Cardiac fibroblast (primary cell): ENCODE measurements around the gene KYNU.

Experiments used
- DNase-seq, 2 donors: peaks; one replicate each; pipeline versions ENCODE4 v3.0.0 to v3.0.0-alpha.2; 2010; ENCODE audit warnings: low read depth in 2 of 2
- H3K4me3 ChIP-seq, 2 donors: replicated peaks in 1 of 2; 1 replicate in 1 of 2; 2 replicates in 1 of 2; pipeline ENCODE4 v1.5.1; 2011; ENCODE audit warnings: low read depth in 2 of 2, low read length in 2 of 2, mild to moderate bottlenecking in 2 of 2, moderate library complexity in 1 of 2
- TF ChIP-seq, protein P1 (sequence below): IDR thresholded peaks from one replicate; pipeline ENCODE4 v1.5.1; 2011; ENCODE audit warnings: low read depth, mild to moderate bottlenecking, low read length, inconsistent platforms

The KYNU gene

DNA sequence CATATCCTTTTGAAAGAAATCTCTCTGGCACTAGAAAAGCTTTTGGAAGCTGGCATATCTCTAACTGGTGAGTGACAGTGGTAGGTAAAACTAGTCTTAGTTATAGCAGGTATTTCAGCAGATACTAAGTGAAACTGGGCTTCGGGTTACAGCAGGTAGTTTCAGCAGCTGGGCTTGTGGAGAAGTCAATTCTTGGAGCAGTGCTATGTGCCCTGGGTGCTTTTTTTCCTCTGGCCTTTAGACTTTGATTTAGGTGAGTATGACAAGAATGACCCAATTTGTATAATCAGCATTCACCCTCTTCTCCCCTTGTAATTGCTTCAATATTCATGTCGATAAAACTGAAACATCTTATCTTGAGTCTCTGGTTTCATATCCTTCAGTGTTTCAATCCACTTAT lies 123.1 kb downstream of the KYNU start:
- no peak for DNase-seq
- TF ChIP-seq, protein P1, sequence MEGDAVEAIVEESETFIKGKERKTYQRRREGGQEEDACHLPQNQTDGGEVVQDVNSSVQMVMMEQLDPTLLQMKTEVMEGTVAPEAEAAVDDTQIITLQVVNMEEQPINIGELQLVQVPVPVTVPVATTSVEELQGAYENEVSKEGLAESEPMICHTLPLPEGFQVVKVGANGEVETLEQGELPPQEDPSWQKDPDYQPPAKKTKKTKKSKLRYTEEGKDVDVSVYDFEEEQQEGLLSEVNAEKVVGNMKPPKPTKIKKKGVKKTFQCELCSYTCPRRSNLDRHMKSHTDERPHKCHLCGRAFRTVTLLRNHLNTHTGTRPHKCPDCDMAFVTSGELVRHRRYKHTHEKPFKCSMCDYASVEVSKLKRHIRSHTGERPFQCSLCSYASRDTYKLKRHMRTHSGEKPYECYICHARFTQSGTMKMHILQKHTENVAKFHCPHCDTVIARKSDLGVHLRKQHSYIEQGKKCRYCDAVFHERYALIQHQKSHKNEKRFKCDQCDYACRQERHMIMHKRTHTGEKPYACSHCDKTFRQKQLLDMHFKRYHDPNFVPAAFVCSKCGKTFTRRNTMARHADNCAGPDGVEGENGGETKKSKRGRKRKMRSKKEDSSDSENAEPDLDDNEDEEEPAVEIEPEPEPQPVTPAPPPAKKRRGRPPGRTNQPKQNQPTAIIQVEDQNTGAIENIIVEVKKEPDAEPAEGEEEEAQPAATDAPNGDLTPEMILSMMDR = no peak
- no peak overlapping the region for H3K4me3 ChIP-seq

DNA sequence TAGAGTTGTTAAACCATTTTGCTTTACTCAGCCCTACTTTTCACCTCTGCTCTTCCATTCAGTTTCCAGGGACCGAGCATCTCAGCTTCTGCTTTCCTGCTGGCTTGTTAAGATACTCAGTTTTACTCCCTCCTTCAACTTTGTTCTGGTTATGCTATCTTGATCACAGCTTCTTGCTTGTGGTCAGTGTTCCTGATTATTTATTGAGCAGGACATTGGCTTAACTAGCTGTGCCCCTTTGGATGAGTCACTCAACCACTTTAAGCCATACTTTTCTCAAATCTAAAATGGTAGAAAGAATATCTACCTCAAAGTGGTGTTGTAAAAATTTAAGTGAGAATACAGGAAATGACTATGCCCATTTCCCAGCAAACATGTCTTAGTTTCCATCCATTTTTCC lies 124.0 kb downstream of the KYNU start:
- no peak for DNase-seq
- TF ChIP-seq, protein P1 = no peak
- H3K4me3 ChIP-seq = no peak overlapping the region

DNA sequence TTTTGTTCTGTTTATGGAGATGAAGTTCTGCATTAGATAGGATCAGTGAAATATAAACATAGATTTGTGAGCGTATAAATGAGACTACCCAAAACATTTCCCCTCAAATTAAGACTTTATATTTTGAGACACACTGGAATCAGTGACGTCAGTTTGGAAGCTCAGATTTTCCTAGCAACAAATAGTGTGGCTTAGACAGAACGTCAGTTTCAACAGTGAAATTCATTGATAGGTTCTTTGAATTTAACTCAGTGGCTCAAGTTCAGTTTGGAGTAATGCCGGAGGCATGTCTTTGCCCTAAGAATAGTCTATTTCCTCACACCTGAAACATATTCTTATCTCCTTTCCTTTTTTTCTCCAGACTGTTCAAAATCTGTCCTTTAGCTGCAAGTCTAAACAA lies 138.2 kb downstream of the KYNU start:
- peak in 1 of 2 donors; percentile 3 for DNase-seq
- H3K4me3 ChIP-seq = no peak overlapping the region
- TF ChIP-seq, protein P1 = no peak

DNA sequence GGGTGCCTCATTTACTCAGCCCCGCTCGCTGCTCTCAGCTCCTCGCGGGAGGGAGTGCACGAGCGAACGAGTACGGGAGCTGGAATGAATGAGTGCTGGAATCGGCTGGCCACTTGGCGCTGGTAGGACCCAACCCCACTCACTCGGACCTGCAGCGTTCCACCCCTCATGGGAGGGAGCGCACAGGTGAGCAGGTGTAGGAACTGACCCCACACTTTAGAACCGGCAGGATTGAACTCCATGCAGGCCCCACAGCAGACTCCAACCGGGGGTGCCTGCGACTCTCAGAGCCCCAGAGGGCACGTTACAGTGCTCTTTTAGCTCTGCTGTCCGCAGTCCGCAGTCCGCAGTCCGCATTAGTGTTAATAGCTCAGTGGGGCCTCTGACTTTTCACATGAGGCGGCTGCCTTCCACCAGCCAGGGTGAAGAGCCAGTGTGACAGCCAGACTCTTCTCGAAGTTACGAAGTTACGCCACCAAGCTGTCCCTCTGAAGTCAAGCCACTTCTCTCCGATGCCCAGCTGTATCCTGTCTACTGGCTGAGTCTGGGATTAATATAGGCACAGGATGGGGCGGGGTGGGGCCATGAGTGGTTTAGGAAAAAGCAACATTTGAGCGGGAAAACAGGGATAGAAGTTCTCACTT lies 149.1 kb downstream of the KYNU start:
- TF ChIP-seq, protein P1 = no peak
- no peak overlapping the region for H3K4me3 ChIP-seq
- no peak for DNase-seq

DNA sequence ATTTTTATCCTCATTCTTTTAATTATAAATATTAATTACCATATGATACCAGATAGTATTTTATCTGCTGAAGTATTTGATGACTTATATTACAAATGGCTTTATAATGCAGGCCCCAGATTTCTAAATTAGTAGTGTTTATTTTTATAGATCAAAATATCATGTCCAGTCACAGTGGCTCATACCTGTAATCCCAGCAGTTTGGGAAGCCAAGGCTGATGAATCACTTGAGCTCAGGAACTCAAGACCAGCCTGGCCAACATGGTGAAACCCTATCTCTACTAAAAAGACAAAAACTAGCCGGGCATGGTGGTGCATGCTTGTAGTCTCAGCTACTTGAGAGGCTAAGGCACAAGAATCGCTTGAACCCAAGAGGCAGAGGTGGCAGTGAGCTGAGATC lies 151.7 kb downstream of the KYNU start:
- TF ChIP-seq, protein P1 = no peak
- peak in 1 of 2 donors; percentile 15 for DNase-seq

DNA sequence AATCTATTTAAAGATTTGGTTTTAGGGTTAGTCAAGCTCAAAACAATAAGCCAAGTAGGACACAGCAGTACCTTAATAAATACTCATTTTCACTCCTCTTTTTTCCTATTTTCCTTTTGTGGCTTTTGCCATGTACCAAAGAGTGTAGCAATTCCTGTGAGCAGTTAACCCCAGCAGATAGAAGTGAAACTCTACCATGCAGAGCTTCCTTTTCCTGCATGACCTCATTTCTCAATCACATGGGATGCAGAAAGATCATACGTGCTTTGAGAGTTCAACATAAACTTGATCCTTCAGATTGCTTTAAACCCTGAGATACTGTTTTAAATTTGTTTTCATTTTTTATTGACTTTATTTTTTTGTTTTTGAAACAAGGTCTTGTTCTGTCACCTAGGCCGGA lies 152.7 kb downstream of the KYNU start:
- DNase-seq = peak in 1 of 2 donors; percentile 11
- no peak overlapping the region for H3K4me3 ChIP-seq
- TF ChIP-seq, protein P1 = no peak

More for the DNA sequence above, 151.7 kb downstream of the KYNU start:
- no peak overlapping the region for H3K4me3 ChIP-seq
